K562 (cell line): ENCODE measurements around the gene ERICH6B. TPM values are rescaled to one million over a fixed set of nuclear protein-coding genes. Genes with fewer than 3 reads are reported as not detected.

Experiments used
- ATAC-seq: fragments of 200-7000 bp; cut with Tn5 transposase; 3 replicates; pipeline ENCODE4 v1.9.1; 2020; ENCODE audit warnings: moderate library complexity
- BruUV-seq: library from RNA; stranded (reverse); fragments of 400-500 nt; replicated peaks from 2 replicates; lab custom pipeline; 2021; lab: Mats Ljungman, UMichigan
- CTCF ChIA-PET: fragments of 300-600 bp; formaldehyde crosslinking; extraction: SDS; loops from one replicate; lab custom pipeline; 2021; ENCODE audit warnings: low intra/inter-chr PET ratio; lab: Yijun Ruan, JAX
- POLR2A ChIA-PET: fragments of 300-600, 350-650 bp; sonication (Branson Sonifier 250); formaldehyde crosslinking; extraction: SDS; loops from one replicate; lab custom pipeline; 2021; ENCODE audit warnings: antibody characterized with exemption, inconsistent platforms; lab: Yijun Ruan, JAX
- DNase-seq, 4 experiments: peaks; one replicate each; pipeline versions ENCODE4 v3.0.0 to v3.0.0-alpha.2; 2011 to 2018; ENCODE audit warnings: low spot score in 3 of 4, mixed read lengths in 3 of 4; ENCODE audit errors: extremely low read depth in 1 of 4
- FAIRE-seq: peaks from 2 replicates; lab custom pipeline; 2011; peaks lifted over from hg19 to GRCh38; lab: Jason Lieb, UNC
- H2AFZ ChIP-seq: 2 replicates; pipeline ENCODE4 v1.6.0; 2011; ENCODE audit warnings: low read depth, low read length, control low read depth, inconsistent platforms
- H3K27ac ChIP-seq: fragments of 200-600 bp; 3 replicates; pipeline ENCODE4 v1.8.0; 2011; ENCODE audit warnings: low read depth, mild to moderate bottlenecking, control low read depth, inconsistent platforms, low read length, moderate library complexity, mixed read lengths; ENCODE audit errors: extremely low read depth
- H3K27me3 ChIP-seq, 2 experiments: fragments of 300-600 bp in 1 of 2; 2 replicates in 1 of 2; 3 replicates in 1 of 2; pipeline versions ENCODE4 v1.6.0 to v1.8.0; 2011; ENCODE audit warnings: inconsistent platforms in 2 of 2, low read length in 2 of 2, mild to moderate bottlenecking in 1 of 2, mixed read lengths in 1 of 2, moderate library complexity in 1 of 2; ENCODE audit not compliant: control insufficient read depth in 2 of 2, insufficient read depth in 2 of 2
- H3K36me3 ChIP-seq: fragments of 300-600 bp; 3 replicates; pipeline ENCODE4 v1.8.0; 2011; ENCODE audit warnings: mild to moderate bottlenecking, low read length, inconsistent platforms; ENCODE audit not compliant: control insufficient read depth, insufficient read depth
- H3K4me1 ChIP-seq, 2 experiments: fragments of 200-600 bp in 1 of 2; replicated peaks in 1 of 2; 2 replicates in 1 of 2; 3 replicates in 1 of 2; pipeline versions ENCODE4 v1.5.1 to v1.8.0; 2011; ENCODE audit warnings: inconsistent platforms in 2 of 2, low read length in 2 of 2, mild to moderate bottlenecking in 1 of 2, mixed read lengths in 1 of 2, moderate library complexity in 1 of 2; ENCODE audit not compliant: control insufficient read depth in 2 of 2, insufficient read depth in 2 of 2
- H3K4me2 ChIP-seq: 2 replicates; pipeline ENCODE4 v1.6.1; 2011; ENCODE audit warnings: low read length, control low read depth, inconsistent platforms, mixed read lengths; ENCODE audit not compliant: insufficient read depth
- H3K4me3 ChIP-seq: fragments of 200-600 bp; sonication (generic), shearing (Covaris generic); 2 replicates; pipeline ENCODE4 v1.5.1; 2016; ENCODE audit warnings: control low read depth, inconsistent platforms
- H3K79me2 ChIP-seq: fragments of 200-600 bp; 3 replicates; pipeline ENCODE4 v1.8.0; 2011; ENCODE audit warnings: low read length, inconsistent platforms; ENCODE audit not compliant: control insufficient read depth, insufficient read depth
- H3K9ac ChIP-seq, 2 experiments: 2 replicates each; pipeline versions ENCODE4 v1.6.0 to v1.6.1; 2011; ENCODE audit warnings: low read depth in 2 of 2, low read length in 2 of 2, control low read depth in 1 of 2, inconsistent platforms in 1 of 2, mild to moderate bottlenecking in 1 of 2, mixed read lengths in 1 of 2; ENCODE audit not compliant: insufficient read depth in 1 of 2
- H3K9me1 ChIP-seq: one replicate; pipeline ENCODE4 v1.6.0; 2011; ENCODE audit warnings: inconsistent platforms, mild to moderate bottlenecking, low read length, moderate library complexity; ENCODE audit not compliant: control insufficient read depth, insufficient read depth
- H3K9me3 ChIP-seq: replicated peaks from 2 replicates; pipeline ENCODE4 v1.5.1; 2011; ENCODE audit warnings: low read depth, low read length, inconsistent platforms; ENCODE audit not compliant: control insufficient read depth, insufficient read depth
- H4K20me1 ChIP-seq: replicated peaks from 2 replicates; pipeline ENCODE4 v1.6.1; 2011; ENCODE audit warnings: low read length, inconsistent platforms, mixed read lengths; ENCODE audit not compliant: control insufficient read depth, insufficient read depth
- HDAC8 ChIP-seq: fragments of 450-650 bp; IDR thresholded peaks from 2 replicates; pipeline ENCODE4 v1.6.1; 2016; ENCODE audit warnings: mild to moderate bottlenecking, missing genetic modification characterization, moderate library complexity, missing compliant biosample characterization
- PCBP1 ChIP-seq: fragments of 200-400 bp; formaldehyde crosslinking; IDR thresholded peaks from 2 replicates; pipeline ENCODE4 v1.6.1; 2018; ENCODE audit warnings: mild to moderate bottlenecking, low read depth, low read length; ENCODE audit not compliant: poor library complexity, severe bottlenecking
- PHB ChIP-seq: fragments of 250-450 bp; sonication (Bioruptor Pico); IDR thresholded peaks from 2 replicates; pipeline ENCODE4 v1.5.0; 2021
- SAFB2 ChIP-seq: fragments of 200-400 bp; formaldehyde crosslinking; IDR thresholded peaks from 2 replicates; pipeline ENCODE4 v1.6.1; 2018; ENCODE audit warnings: borderline replicate concordance, low read length, low read depth, moderate library complexity; ENCODE audit not compliant: severe bottlenecking
- YBX1 ChIP-seq: fragments of 450-650 bp; IDR thresholded peaks from 2 replicates; pipeline ENCODE4 v1.7.1; 2016; ENCODE audit warnings: mild to moderate bottlenecking
- ZKSCAN3 ChIP-seq: fragments of 250-450 bp; sonication (Bioruptor Pico); IDR thresholded peaks from 2 replicates; pipeline ENCODE4 v1.4.0; 2020
- ZNF121 ChIP-seq: sonication (generic); formaldehyde crosslinking; conservative IDR thresholded peaks from 2 replicates; pipeline ENCODE4 v1.8.0; 2022; ENCODE audit warnings: missing genetic modification reagents
- WGBS: fragments of 100-300 bp; shearing (Covaris generic); methylation state at CpG from one replicate; pipeline ENCODE4 v1.1.6; 2016; ENCODE audit warnings: low coverage, mixed read lengths; ENCODE audit not compliant: insufficient coverage; ENCODE audit errors: missing lambda C conversion rate; 5-methylcytosine and 5-hydroxymethylcytosine counted together
- in situ Hi-C: fragments of 300-500 bp; cut with MboI; formaldehyde crosslinking; loops from 4 replicates; pipeline ENCODE4 v1.15.0; 2018; ENCODE audit warnings: inconsistent platforms, mixed read lengths
- intact Hi-C: fragments of 100-400 bp; cut with micrococcal nuclease; formaldehyde crosslinking; loops from 2 replicates; pipeline ENCODE4 v1.14.2; 2022
- polyA plus RNA-seq, 8 experiments: library from polyadenylated mRNA; depleted of rRNA in 4 of 8; stranded (reverse) in 5 of 8; unstranded in 3 of 8; fragments of >200 nt; fragmentation: Nextera tagmentation in 2 of 8; fragmentation: Illumina TruSeq in 1 of 8; extraction: Ambion mirVana in 2 of 8; extraction: Trizol in 1 of 8; gene quantifications; 2 replicates each; pipeline versions ENCODE4 v1.2.1 to v1.2.3, GENCODE V29; 2011 to 2014; ENCODE audit warnings: inconsistent platforms in 1 of 8, missing spikeins in 1 of 8
- total RNA-seq, 7 experiments: library from RNA; depleted of rRNA in 6 of 7; stranded (reverse); fragments of >200 nt in 6 of 7; fragmentation: Illumina TruSeq in 2 of 7; extraction: Trizol in 2 of 7; gene quantifications; 2 replicates each; pipeline versions ENCODE4 v1.2.1 to v1.2.3, GENCODE V29; 2011 to 2021; ENCODE audit warnings: low replicate concordance in 1 of 7
- TF ChIP-seq, protein P1 (sequence below): sonication (generic); formaldehyde crosslinking; IDR thresholded peaks from 2 replicates; pipeline ENCODE4 v1.8.0; 2022; ENCODE audit warnings: missing genetic modification reagents, mild to moderate bottlenecking, borderline replicate concordance
- TF ChIP-seq, protein P2 (sequence below): fragments of 250-450 bp; sonication (Bioruptor Pico); IDR thresholded peaks from 2 replicates; pipeline ENCODE4 v1.5.0; 2021; ENCODE audit warnings: mild to moderate bottlenecking, moderate library complexity
- TF ChIP-seq, protein P3 (sequence below), 3 experiments: IDR thresholded peaks in 2 of 3; conservative IDR thresholded peaks in 1 of 3; 2 replicates each; pipeline ENCODE4 v1.5.1; 2011 to 2012; ENCODE audit warnings: low read length in 3 of 3, mild to moderate bottlenecking in 3 of 3, control low read depth in 2 of 3, improper control_type of control experiment in 1 of 3, inconsistent platforms in 1 of 3, low read depth in 1 of 3, mixed read lengths in 1 of 3, moderate library complexity in 1 of 3; ENCODE audit not compliant: insufficient read depth in 2 of 3
- TF ChIP-seq, protein P4 (sequence below): IDR thresholded peaks from 2 replicates; pipeline ENCODE4 v1.6.1; 2014; ENCODE audit warnings: antibody characterized with exemption

The ERICH6B gene
- total and polyA plus RNA-seq, 9 of the 15 experiments (the other 6 are each of a cell fraction or from before 2014, with no cell fraction given), result not detected

DNA sequence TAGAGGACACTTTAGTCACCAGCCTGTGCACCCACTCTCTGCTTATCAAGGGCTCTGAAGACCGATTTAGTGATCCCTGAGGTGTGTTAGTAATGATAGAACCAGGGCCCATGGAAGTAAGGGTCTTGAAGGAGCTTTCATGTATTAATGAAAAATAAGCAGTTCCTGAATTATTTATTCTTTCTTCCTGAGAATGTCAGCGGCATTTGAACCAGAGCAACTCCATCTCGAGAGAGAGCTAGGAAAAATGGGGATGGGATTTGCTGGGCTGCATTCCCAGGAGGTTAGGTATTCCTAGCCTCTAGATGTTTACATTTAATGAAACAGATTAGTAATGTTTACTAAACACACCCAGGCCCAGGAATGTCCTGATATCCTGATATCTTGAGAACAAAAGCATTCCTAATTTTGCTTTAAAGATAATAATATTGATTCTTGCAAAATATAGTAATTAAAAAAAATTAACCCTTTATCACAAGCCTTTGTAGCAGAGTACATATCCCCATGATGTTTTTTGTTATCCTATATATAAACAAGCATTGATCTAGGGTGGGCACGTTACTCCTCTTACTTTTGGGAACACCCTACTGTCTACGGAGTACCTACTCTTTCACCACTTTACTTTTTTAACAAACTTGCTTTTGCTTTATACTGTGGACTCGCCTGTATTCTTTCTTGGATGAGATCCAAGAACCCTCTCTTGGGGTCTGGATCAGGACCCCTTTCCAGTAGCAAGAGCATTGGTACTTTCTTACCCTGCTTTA, 87.7 kb downstream of the ERICH6B start (continued):
- TF ChIP-seq, protein P1, sequence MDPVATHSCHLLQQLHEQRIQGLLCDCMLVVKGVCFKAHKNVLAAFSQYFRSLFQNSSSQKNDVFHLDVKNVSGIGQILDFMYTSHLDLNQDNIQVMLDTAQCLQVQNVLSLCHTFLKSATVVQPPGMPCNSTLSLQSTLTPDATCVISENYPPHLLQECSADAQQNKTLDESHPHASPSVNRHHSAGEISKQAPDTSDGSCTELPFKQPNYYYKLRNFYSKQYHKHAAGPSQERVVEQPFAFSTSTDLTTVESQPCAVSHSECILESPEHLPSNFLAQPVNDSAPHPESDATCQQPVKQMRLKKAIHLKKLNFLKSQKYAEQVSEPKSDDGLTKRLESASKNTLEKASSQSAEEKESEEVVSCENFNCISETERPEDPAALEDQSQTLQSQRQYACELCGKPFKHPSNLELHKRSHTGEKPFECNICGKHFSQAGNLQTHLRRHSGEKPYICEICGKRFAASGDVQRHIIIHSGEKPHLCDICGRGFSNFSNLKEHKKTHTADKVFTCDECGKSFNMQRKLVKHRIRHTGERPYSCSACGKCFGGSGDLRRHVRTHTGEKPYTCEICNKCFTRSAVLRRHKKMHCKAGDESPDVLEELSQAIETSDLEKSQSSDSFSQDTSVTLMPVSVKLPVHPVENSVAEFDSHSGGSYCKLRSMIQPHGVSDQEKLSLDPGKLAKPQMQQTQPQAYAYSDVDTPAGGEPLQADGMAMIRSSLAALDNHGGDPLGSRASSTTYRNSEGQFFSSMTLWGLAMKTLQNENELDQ, result no peak

DNA sequence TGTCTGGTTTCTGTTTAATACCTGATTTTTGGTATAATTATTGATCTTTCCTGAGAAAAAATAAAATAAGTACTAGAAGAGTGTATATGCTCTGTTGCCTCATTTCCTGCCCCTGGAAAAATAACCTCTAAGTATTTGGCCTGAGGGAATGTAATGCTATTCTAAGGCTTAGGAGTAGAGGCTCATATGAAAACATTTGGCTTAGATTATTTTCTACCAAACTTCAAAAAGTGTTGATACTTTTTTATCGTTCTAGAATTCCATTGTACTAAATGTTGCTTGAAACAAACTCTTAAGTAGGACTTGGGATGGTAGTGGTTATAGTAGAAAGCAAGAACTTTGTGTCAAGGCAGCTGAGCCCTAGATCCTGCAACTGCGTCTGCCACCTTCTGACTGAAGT, 93.0 kb downstream of the ERICH6B start:
- Histone ChIP-seq H2AFZ (no peak overlapping the region), H3K9me3 (no peaks in the 10 kb centered on the region), H3K4me2 (no peak overlapping the region), H3K4me1 (no peaks in the 10 kb centered on the region; a peak in 1 of 5 replicates), H3K27me3 (no peaks in the 10 kb centered on the region), H3K4me3 (no peak overlapping the region), H3K27ac (no peak overlapping the region), H3K9ac (no peak overlapping the region), H3K9me1 (no peaks in the 10 kb centered on the region), H3K79me2 (no peaks in the 10 kb centered on the region), H4K20me1 (no peaks in the 10 kb centered on the region), H3K36me3 (peaks cover 46% of the 10 kb centered on the region; the same call in 1 of the 3 replicates)
- WGBS, result 81% methylated on average over 2 of the region's 2 CpGs
- ATAC-seq (no peak), DNase-seq (no peak), FAIRE-seq (no peak)
- intact Hi-C loops (no loop called here), in situ Hi-C loops (no loop called here)
- ChIA-PET POLR2A (no interaction called here), CTCF (no interaction called here)
- no TSS peak for BruUV-seq
- TF ChIP-seq, protein P2, sequence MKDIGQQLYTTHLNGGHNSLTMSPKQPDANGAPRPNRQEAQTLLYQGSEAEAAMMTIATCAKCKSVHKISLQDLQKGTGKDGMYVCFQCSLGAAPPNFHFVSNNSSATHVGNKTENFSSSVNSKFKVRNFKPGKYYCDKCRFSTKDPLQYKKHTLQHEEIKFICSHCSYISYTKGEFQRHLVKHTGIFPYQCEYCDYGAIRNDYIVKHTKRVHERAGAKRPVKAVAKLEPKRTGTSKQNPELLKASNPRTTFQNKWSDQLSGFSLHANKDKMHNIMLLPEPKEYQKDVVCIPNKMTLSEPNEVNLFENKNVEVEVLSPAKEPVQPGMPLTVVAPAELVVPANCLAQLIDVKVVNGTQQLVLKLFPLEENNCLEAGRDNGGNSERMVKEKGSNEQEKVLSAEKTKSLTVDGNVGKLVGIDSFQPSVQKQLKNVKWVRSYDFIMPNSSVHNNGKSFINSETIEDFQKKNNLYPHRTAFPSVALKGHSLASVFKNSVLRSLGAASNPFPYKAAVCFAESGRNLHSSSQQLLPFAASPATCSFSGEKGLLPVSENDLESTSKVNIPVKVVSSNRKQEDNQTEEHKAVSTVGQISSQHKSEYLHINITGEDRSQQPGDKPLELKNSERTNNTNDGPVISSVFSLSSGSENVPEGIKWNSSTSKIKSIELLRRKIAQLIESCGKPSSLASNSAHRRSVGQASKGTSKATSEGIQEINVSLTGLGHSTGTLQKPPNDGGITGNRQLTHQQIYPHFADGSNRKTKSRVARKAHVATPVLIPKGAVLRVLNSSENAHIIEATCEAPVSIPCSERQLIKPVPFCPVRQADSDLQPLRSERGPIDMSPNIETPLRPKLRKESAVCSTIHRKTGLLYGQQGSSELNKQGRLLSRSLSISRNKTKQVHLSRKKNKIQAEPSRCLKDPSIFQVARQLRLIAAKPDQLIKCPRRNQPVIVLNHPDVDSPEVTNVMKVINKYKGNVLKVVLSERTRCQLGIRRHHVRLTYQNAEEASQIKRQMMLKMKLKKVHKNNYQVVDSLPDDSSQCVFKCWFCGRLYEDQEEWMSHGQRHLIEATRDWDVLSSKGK (CRISPR knock-in tag), result no peak
- TF ChIP-seq, protein P3, sequence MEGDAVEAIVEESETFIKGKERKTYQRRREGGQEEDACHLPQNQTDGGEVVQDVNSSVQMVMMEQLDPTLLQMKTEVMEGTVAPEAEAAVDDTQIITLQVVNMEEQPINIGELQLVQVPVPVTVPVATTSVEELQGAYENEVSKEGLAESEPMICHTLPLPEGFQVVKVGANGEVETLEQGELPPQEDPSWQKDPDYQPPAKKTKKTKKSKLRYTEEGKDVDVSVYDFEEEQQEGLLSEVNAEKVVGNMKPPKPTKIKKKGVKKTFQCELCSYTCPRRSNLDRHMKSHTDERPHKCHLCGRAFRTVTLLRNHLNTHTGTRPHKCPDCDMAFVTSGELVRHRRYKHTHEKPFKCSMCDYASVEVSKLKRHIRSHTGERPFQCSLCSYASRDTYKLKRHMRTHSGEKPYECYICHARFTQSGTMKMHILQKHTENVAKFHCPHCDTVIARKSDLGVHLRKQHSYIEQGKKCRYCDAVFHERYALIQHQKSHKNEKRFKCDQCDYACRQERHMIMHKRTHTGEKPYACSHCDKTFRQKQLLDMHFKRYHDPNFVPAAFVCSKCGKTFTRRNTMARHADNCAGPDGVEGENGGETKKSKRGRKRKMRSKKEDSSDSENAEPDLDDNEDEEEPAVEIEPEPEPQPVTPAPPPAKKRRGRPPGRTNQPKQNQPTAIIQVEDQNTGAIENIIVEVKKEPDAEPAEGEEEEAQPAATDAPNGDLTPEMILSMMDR (IDR thresholded peaks at IDR 0.05 in 2 of 3, conservative IDR thresholded peaks at IDR 0.05 in 1 of 3; ENCODE audit: insufficient read depth in 2 of 3, low read depth in 1 of 3, low read length in 3 of 3), result no peak
- TF ChIP-seq, protein P4, sequence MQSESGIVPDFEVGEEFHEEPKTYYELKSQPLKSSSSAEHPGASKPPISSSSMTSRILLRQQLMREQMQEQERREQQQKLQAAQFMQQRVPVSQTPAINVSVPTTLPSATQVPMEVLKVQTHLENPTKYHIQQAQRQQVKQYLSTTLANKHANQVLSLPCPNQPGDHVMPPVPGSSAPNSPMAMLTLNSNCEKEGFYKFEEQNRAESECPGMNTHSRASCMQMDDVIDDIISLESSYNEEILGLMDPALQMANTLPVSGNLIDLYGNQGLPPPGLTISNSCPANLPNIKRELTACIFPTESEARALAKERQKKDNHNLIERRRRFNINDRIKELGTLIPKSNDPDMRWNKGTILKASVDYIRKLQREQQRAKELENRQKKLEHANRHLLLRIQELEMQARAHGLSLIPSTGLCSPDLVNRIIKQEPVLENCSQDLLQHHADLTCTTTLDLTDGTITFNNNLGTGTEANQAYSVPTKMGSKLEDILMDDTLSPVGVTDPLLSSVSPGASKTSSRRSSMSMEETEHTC, result no peak
- TF ChIP-seq PHB (CRISPR knock-in tag) (no peak), ZNF121 (CRISPR knock-in tag) (no peak), HDAC8 (tag) (no peak), SAFB2 (no peak), PCBP1 (no peak), YBX1 (no peak), ZKSCAN3 (CRISPR knock-in tag) (no peak)
